ENCODE data around the gene COL6A5. TPM values are rescaled to one million over a fixed set of nuclear protein-coding genes. Genes with fewer than 3 reads are reported as not detected.

Gene COL6A5
- total RNA-seq, 1 experiment from 2014 or later = not detected

GRCh38 chr3:130516645-130517512 lies 171.4 kb downstream of the COL6A5 start, which contains the start of gene COL6A6:
COL6A6 (plus strand) TSS chr3:130517177; CDS start chr3:130560365, 43,188 bp downstream.
- no peak for DNase-seq (ENCODE audit: extremely low read depth, low read depth)

- DNase-seq (ENCODE audit: extremely low read depth, low read depth) = no peak
Observed at GRCh38 chr3:130517602-130518001, 172.1 kb downstream of the COL6A5 start.

- DNase-seq (ENCODE audit: extremely low read depth, low read depth) = no peak
Observed at GRCh38 chr3:130519754-130520153, 174.3 kb downstream of the COL6A5 start.

- DNase-seq (ENCODE audit: extremely low read depth, low read depth) = no peak
Observed at GRCh38 chr3:130522399-130522798, 176.9 kb downstream of the COL6A5 start.

GRCh38 chr3:130527426-130527825 lies 182.0 kb downstream of the COL6A5 start:
- no peak for DNase-seq (ENCODE audit: extremely low read depth, low read depth)

GRCh38 chr3:130528120-130528519 lies 182.6 kb downstream of the COL6A5 start:
- no peak for DNase-seq (ENCODE audit: extremely low read depth, low read depth)

GRCh38 chr3:130529486-130530215 lies 184.2 kb downstream of the COL6A5 start:
- DNase-seq (ENCODE audit: extremely low read depth, low read depth) = no peak

GRCh38 chr3:130533247-130533646 lies 187.8 kb downstream of the COL6A5 start:
- DNase-seq (ENCODE audit: extremely low read depth, low read depth) = no peak

Other genes with a start within 250 kb of the COL6A5 start
- not detected in 2 replicates for gene COL6A6, start 171.5 kb downstream of the COL6A5 start, total RNA-seq (2014; rRNA removed; shearing (Covaris generic))